IMR-90 (cell line): ENCODE results near the gene SLC16A7. TPM values are rescaled to one million over a fixed set of nuclear protein-coding genes. Genes with fewer than 3 reads are reported as not detected.

Experiments
- ATAC-seq: fragments of 200-7000 bp; cut with Tn5 transposase; 2 replicates; pipeline ENCODE4 v1.9.1; 2020; ENCODE audit warnings: low read depth, mild to moderate bottlenecking, moderate library complexity
- BruUV-seq: library from RNA; stranded (reverse); fragments of 400-500 nt; replicated peaks from 2 replicates; lab custom pipeline; 2021; lab: Mats Ljungman, UMichigan
- CTCF ChIA-PET: fragments of 300-600 bp; formaldehyde crosslinking; extraction: SDS; loops from one replicate; lab custom pipeline; 2021; ENCODE audit warnings: antibody characterized with exemption; lab: Yijun Ruan, JAX
- POLR2A ChIA-PET: fragments of 300-600 bp; sonication (Branson Sonifier 250); formaldehyde crosslinking; loops from one replicate; lab custom pipeline; 2022; ENCODE audit warnings: antibody characterized with exemption; ENCODE audit not compliant: unreplicated experiment; lab: Charles Lee
- DNase-seq: peaks from one replicate; pipeline ENCODE4 v3.0.0; 2013
- H2AFZ ChIP-seq: replicated peaks from 2 replicates; pipeline ENCODE3; 2013; ENCODE audit warnings: low read length, mild to moderate bottlenecking; ENCODE audit not compliant: poor library complexity
- H2AK5ac ChIP-seq: 2 replicates; pipeline ENCODE4 v1.6.1; 2013; ENCODE audit warnings: low read depth, low read length, inconsistent platforms
- H2AK9ac ChIP-seq: replicated peaks from 2 replicates; pipeline ENCODE3; 2013; ENCODE audit warnings: mild to moderate bottlenecking, low read depth, low read length, moderate library complexity; ENCODE audit not compliant: poor library complexity
- H2BK120ac ChIP-seq: 2 replicates; pipeline ENCODE4 v1.6.1; 2013; ENCODE audit warnings: low read depth, low read length, inconsistent platforms
- H2BK15ac ChIP-seq: 3 replicates; pipeline ENCODE4 v1.6.1; 2013; ENCODE audit warnings: low read depth, low read length, inconsistent platforms
- H2BK20ac ChIP-seq: 2 replicates; pipeline ENCODE4 v1.6.1; 2013; ENCODE audit warnings: low read depth, mild to moderate bottlenecking, inconsistent platforms, low read length, moderate library complexity
- H2BK5ac ChIP-seq: 2 replicates; pipeline ENCODE4 v1.6.1; 2013; ENCODE audit warnings: mild to moderate bottlenecking, low read depth, low read length, inconsistent platforms; ENCODE audit not compliant: poor library complexity, severe bottlenecking
- H3K14ac ChIP-seq: replicated peaks from 2 replicates; pipeline ENCODE4 v1.6.1; 2013; ENCODE audit warnings: low read depth, low read length, inconsistent platforms
- H3K18ac ChIP-seq: 2 replicates; pipeline ENCODE4 v1.6.1; 2013; ENCODE audit warnings: low read depth, low read length, control low read depth
- H3K23ac ChIP-seq: 2 replicates; pipeline ENCODE4 v1.6.1; 2013; ENCODE audit warnings: low read depth, low read length, inconsistent platforms
- H3K27ac ChIP-seq: 2 replicates; pipeline ENCODE4 v1.5.1; 2013; ENCODE audit warnings: mild to moderate bottlenecking, control low read depth, low read length; ENCODE audit not compliant: insufficient read depth
- H3K27me3 ChIP-seq: 2 replicates; pipeline ENCODE4 v1.6.1; 2013; ENCODE audit warnings: low read length; ENCODE audit not compliant: control insufficient read depth, insufficient read depth
- H3K36me3 ChIP-seq: 2 replicates; pipeline ENCODE4 v1.6.1; 2013; ENCODE audit warnings: low read length, mixed read lengths; ENCODE audit not compliant: control insufficient read depth, insufficient read depth
- H3K4ac ChIP-seq: 2 replicates; pipeline ENCODE4 v1.6.1; 2013; ENCODE audit warnings: low read depth, low read length, inconsistent platforms
- H3K4me1 ChIP-seq: 2 replicates; pipeline ENCODE4 v1.6.1; 2013; ENCODE audit warnings: low read length, mixed read lengths; ENCODE audit not compliant: control insufficient read depth, insufficient read depth
- H3K4me2 ChIP-seq: 2 replicates; pipeline ENCODE4 v1.6.1; 2013; ENCODE audit warnings: low read depth, mild to moderate bottlenecking, control low read depth, low read length, moderate library complexity
- H3K4me3 ChIP-seq: 2 replicates; pipeline ENCODE4 v1.5.1; 2013; ENCODE audit warnings: low read depth, mild to moderate bottlenecking, control low read depth, low read length, moderate library complexity; ENCODE audit not compliant: insufficient read depth
- H3K56ac ChIP-seq: 2 replicates; pipeline ENCODE4 v1.6.1; 2013; ENCODE audit warnings: low read length, inconsistent platforms; ENCODE audit not compliant: insufficient read depth; ENCODE audit errors: extremely low read depth
- H3K79me1 ChIP-seq, 2 experiments: 2 replicates each; pipeline ENCODE4 v1.6.1; 2013; ENCODE audit warnings: low read length in 2 of 2, inconsistent platforms in 1 of 2, low read depth in 1 of 2
- H3K9ac ChIP-seq: 2 replicates; pipeline ENCODE4 v1.6.1; 2013; ENCODE audit warnings: low read depth, low read length, control low read depth
- H3K9me1 ChIP-seq: 2 replicates; pipeline ENCODE4 v1.6.1; 2013; ENCODE audit warnings: low read length, inconsistent platforms; ENCODE audit not compliant: insufficient read depth
- H3K9me3 ChIP-seq: 2 replicates; pipeline ENCODE4 v1.6.1; 2013; ENCODE audit warnings: low read length; ENCODE audit not compliant: control insufficient read depth, insufficient read depth
- H4K20me1 ChIP-seq: 2 replicates; pipeline ENCODE4 v1.6.1; 2013; ENCODE audit warnings: low read length, inconsistent platforms; ENCODE audit not compliant: insufficient read depth
- H4K5ac ChIP-seq: 2 replicates; pipeline ENCODE4 v1.6.1; 2013; ENCODE audit warnings: mild to moderate bottlenecking, low read depth, low read length, control low read depth
- H4K8ac ChIP-seq, 2 experiments: 2 replicates each; pipeline ENCODE4 v1.6.1; 2013; ENCODE audit warnings: low read depth in 2 of 2, low read length in 2 of 2, control low read depth in 1 of 2, inconsistent platforms in 1 of 2
- H4K91ac ChIP-seq: 2 replicates; pipeline ENCODE4 v1.6.1; 2013; ENCODE audit warnings: low read depth, low read length, inconsistent platforms; ENCODE audit not compliant: insufficient read depth
- CEBPB ChIP-seq: IDR thresholded peaks from 2 replicates; pipeline ENCODE4 v1.6.1; 2012; ENCODE audit warnings: low read depth, low read length, improper control_type of control experiment
- CHD1 ChIP-seq: IDR thresholded peaks from 2 replicates; pipeline ENCODE4 v1.6.1; 2012; ENCODE audit warnings: low read depth, low read length, improper control_type of control experiment
- MAZ ChIP-seq: IDR thresholded peaks from 2 replicates; pipeline ENCODE4 v1.6.1; 2012; ENCODE audit warnings: low read depth, mild to moderate bottlenecking, low read length, improper control_type of control experiment, moderate library complexity, borderline replicate concordance
- WGBS, 2 experiments: methylation state at CpG; one replicate each; pipeline versions ENCODE4 v1.1.5 to v1.1.7; 2013; ENCODE audit warnings: missing lambda C conversion rate in 2 of 2; ENCODE audit not compliant: insufficient read length in 1 of 2; ENCODE audit errors: extremely low coverage in 2 of 2; 5-methylcytosine and 5-hydroxymethylcytosine counted together
- dilution Hi-C: fragments of 300-500 bp; cut with HindIII; formaldehyde crosslinking; loops from one replicate; pipeline ENCODE4 v1.14.3; 2018; ENCODE audit warnings: low sequenced_read_pairs; ENCODE audit not compliant: unreplicated experiment
- in situ Hi-C: fragments of 300-500 bp; cut with MboI; formaldehyde crosslinking; loops from 3 replicates; pipeline ENCODE4 v1.14.3; 2019; ENCODE audit warnings: low sequenced_read_pairs, inconsistent platforms, mixed read lengths
- intact Hi-C: fragments of 100-400 bp; cut with micrococcal nuclease; formaldehyde crosslinking; loops from 2 replicates; pipeline ENCODE4 v1.10.0; 2022
- polyA plus RNA-seq, 3 experiments: library from polyadenylated mRNA; depleted of rRNA; stranded (reverse); fragments of >200 nt; gene quantifications; 2 replicates each; pipeline ENCODE4 v1.2.3, GENCODE V29; 2012; ENCODE audit warnings: low replicate concordance in 1 of 3
- total RNA-seq: library from RNA; depleted of rRNA; stranded (reverse); fragments of >200 nt; gene quantifications from 2 replicates; pipeline ENCODE4 v1.2.3, GENCODE V29; 2012

Gene SLC16A7
- total and polyA plus RNA-seq, 2 of the 4 experiments (the other 2 are of a cell fraction): 2.6 to 21.5 TPM

DNA sequence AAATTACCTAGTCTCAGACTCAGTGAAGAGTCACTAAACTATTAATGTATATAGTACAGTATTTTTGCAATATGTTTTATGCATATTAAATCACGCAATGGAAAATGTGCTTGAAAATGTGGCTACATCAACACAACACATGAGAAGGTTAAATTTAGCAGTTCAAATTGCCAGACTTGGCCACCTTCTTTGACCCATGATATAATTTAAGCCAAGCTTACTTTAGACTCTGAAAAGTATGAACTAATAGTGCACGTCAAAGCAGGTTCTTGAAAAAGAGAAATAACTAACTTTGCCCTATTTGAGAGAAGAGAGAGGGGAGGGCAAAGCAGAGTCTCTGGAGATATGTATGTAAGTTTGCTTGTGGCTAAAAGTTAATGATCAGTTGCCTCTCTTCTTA lies 68.7 kb downstream of the SLC16A7 start:
- ChIA-PET POLR2A (no interaction called here), CTCF (no interaction called here)
- H4K5ac ChIP-seq: no peak overlapping the region
- dilution Hi-C loops: no loop called here
- ATAC-seq (no peak), DNase-seq (no peak)
- no peak overlapping the region for H2BK5ac ChIP-seq
- H2BK15ac ChIP-seq: no peak overlapping the region
- H4K8ac ChIP-seq: no peak overlapping the region
- H3K9me1 ChIP-seq: no peaks in the 10 kb centered on the region
- H3K36me3 ChIP-seq: no peaks in the 10 kb centered on the region
- no peak overlapping the region for H3K18ac ChIP-seq
- H2AK5ac ChIP-seq: no peak overlapping the region
- no peak overlapping the region for H4K91ac ChIP-seq
- no peak overlapping the region for H3K56ac ChIP-seq
- H3K9ac ChIP-seq: no peak overlapping the region
- no peaks in the 10 kb centered on the region for H4K20me1 ChIP-seq
- no peaks in the 10 kb centered on the region; the same call in 1 of the 2 replicates for H3K4me1 ChIP-seq
- no peak overlapping the region for H3K4me3 ChIP-seq
- no peak overlapping the region for H2BK20ac ChIP-seq
- H3K4ac ChIP-seq: no peak overlapping the region
- H2AK9ac ChIP-seq: no peak overlapping the region
- H3K23ac ChIP-seq: no peak overlapping the region
- H2BK120ac ChIP-seq: no peak overlapping the region
- H3K14ac ChIP-seq: no peak overlapping the region
- H3K9me3 ChIP-seq: peaks cover 4% of the 10 kb centered on the region; the same call in 1 of the 2 replicates
- intact Hi-C loops: no loop called here
- no TSS peak for BruUV-seq
- no CpG with 5 or more reads among the region's 2 CpGs for WGBS, 2 experiments
- H2AFZ ChIP-seq: no peak overlapping the region
- H3K27ac ChIP-seq: no peak overlapping the region
- no peak for TF ChIP-seq CHD1
- no peak for TF ChIP-seq CEBPB
- TF ChIP-seq MAZ: no peak
- H3K4me2 ChIP-seq: no peak overlapping the region
- in situ Hi-C loops: no loop called here
- no peaks in the 10 kb centered on the region for H3K79me1 ChIP-seq
- H3K27me3 ChIP-seq: no peaks in the 10 kb centered on the region
